Fibroblast of lung (primary cell): ENCODE data around the gene IGSF10. TPM values are rescaled to one million over a fixed set of nuclear protein-coding genes. Genes with fewer than 3 reads are reported as not detected.

Experiments
- DNase-seq, 2 donors: peaks; one replicate each; pipeline versions ENCODE4 v3.0.0 to v3.0.0-alpha.2; 2010; ENCODE audit warnings: low read depth in 2 of 2
- H2AFZ ChIP-seq: 2 replicates; pipeline ENCODE4 v1.5.1; 2012; ENCODE audit warnings: low read length, control low read depth, inconsistent platforms
- H3K27ac ChIP-seq: 2 replicates; pipeline ENCODE4 v1.5.1; 2011; ENCODE audit warnings: low read length, control low read depth; ENCODE audit not compliant: insufficient read depth
- H3K27me3 ChIP-seq: 2 replicates; pipeline ENCODE4 v1.5.1; 2011; ENCODE audit warnings: mild to moderate bottlenecking, low read length; ENCODE audit not compliant: control insufficient read depth, insufficient read depth
- H3K36me3 ChIP-seq: 2 replicates; pipeline ENCODE4 v1.5.1; 2011; ENCODE audit warnings: low read length; ENCODE audit not compliant: control insufficient read depth, insufficient read depth
- H3K4me1 ChIP-seq: 2 replicates; pipeline ENCODE4 v1.5.1; 2011; ENCODE audit warnings: low read length; ENCODE audit not compliant: control insufficient read depth, insufficient read depth; ENCODE audit errors: extremely low read depth
- H3K4me2 ChIP-seq: 2 replicates; pipeline ENCODE4 v1.5.1; 2011; ENCODE audit warnings: low read length, control low read depth; ENCODE audit not compliant: insufficient read depth; ENCODE audit errors: extremely low read depth
- H3K4me3 ChIP-seq, 4 experiments: fragments of 200-600 bp in 1 of 4; sonication (generic) in 1 of 4; replicated peaks in 1 of 4; 2 replicates each; pipeline ENCODE4 v1.5.1; 2011 to 2016; ENCODE audit warnings: low read length in 4 of 4, low read depth in 3 of 4, mild to moderate bottlenecking in 3 of 4, control low read depth in 2 of 4, inconsistent platforms in 1 of 4, mixed read lengths in 1 of 4; ENCODE audit not compliant: insufficient read depth in 1 of 4; ENCODE audit errors: control extremely low read depth in 1 of 4
- H3K79me2 ChIP-seq: 2 replicates; pipeline ENCODE4 v1.5.1; 2012; ENCODE audit warnings: mild to moderate bottlenecking, low read length, inconsistent platforms; ENCODE audit not compliant: control insufficient read depth, insufficient read depth
- H3K9ac ChIP-seq: 2 replicates; pipeline ENCODE4 v1.5.1; 2011; ENCODE audit warnings: mild to moderate bottlenecking, low read length, control low read depth; ENCODE audit not compliant: insufficient read depth
- H3K9me3 ChIP-seq: 2 replicates; pipeline ENCODE4 v1.5.1; 2012; ENCODE audit warnings: low read depth, low read length; ENCODE audit not compliant: control insufficient read depth, insufficient read depth
- H4K20me1 ChIP-seq: 2 replicates; pipeline ENCODE4 v1.5.1; 2011; ENCODE audit warnings: low read length; ENCODE audit not compliant: control insufficient read depth, insufficient read depth; ENCODE audit errors: extremely low read depth
- CTCF ChIP-seq, 2 donors: IDR thresholded peaks in 1 of 2; conservative IDR thresholded peaks in 1 of 2; 1 replicate in 1 of 2; 2 replicates in 1 of 2; pipeline ENCODE4 v1.5.1; 2011 to 2012; ENCODE audit warnings: low read length in 2 of 2, control low read depth in 1 of 2, inconsistent platforms in 1 of 2, low read depth in 1 of 2, mild to moderate bottlenecking in 1 of 2
- EZH2 ChIP-seq: IDR thresholded peaks from 2 replicates; pipeline ENCODE4 v1.5.1; 2012; ENCODE audit warnings: low read length, control low read depth, mild to moderate bottlenecking; ENCODE audit errors: missing control alignments
- polyA plus RNA-seq, 2 donors: library from polyadenylated mRNA; depleted of rRNA in 1 of 2; stranded (reverse) in 1 of 2; unstranded in 1 of 2; fragments of >200 nt; gene quantifications; 2 replicates each; pipeline ENCODE4 v1.2.1, GENCODE V29; 2011 to 2012; ENCODE audit warnings: missing spikeins in 1 of 2
- total RNA-seq: library from RNA; depleted of rRNA; stranded (reverse); fragments of >200 nt; gene quantifications from 2 replicates; pipeline ENCODE4 v1.2.1, GENCODE V29; 2014

Gene IGSF10
- total and polyA plus RNA-seq, 2 donors (not counting 1 experiment from before 2014, with no cell fraction given), result 5.1 to 45.9 TPM

- Histone ChIP-seq H3K4me1 (peaks cover 8% of the 10 kb centered on the region), H3K4me3 (no peak overlapping the region), H3K9ac (no peak overlapping the region), H3K27ac (no peak overlapping the region), H3K27me3 (no peaks in the 10 kb centered on the region), H3K4me2 (no peak overlapping the region), H3K79me2 (no peaks in the 10 kb centered on the region), H4K20me1 (no peaks in the 10 kb centered on the region), H3K9me3 (no peaks in the 10 kb centered on the region), H3K36me3 (no peaks in the 10 kb centered on the region), H2AFZ (peak overlapping the region; percentile 4)
- no peak for TF ChIP-seq EZH2
- no peak for TF ChIP-seq CTCF (conservative IDR thresholded peaks at IDR 0.05 in 1 of 2, IDR thresholded peaks at IDR 0.05 in 1 of 2; ENCODE audit: low read depth in 1 of 2, low read length in 2 of 2)
- DNase-seq, result no peak
Observed at GRCh38 chr3:151436675-151437446, 24.0 kb downstream of the IGSF10 start.

- no peak overlapping the region for H3K9ac ChIP-seq
- H3K79me2 ChIP-seq, result no peaks in the 10 kb centered on the region
- no peak overlapping the region for H2AFZ ChIP-seq
- H3K4me2 ChIP-seq, result peak overlapping the region; percentile 44
- peak; percentile 93 to 94 for DNase-seq
- no peaks in the 10 kb centered on the region for H3K36me3 ChIP-seq
- peak overlapping the region; percentile 60 for H3K27ac ChIP-seq
- peaks cover 8% of the 10 kb centered on the region for H3K4me1 ChIP-seq
- H3K9me3 ChIP-seq, result no peaks in the 10 kb centered on the region
- no peaks in the 10 kb centered on the region for H3K27me3 ChIP-seq
- TF ChIP-seq EZH2 (no peak), CTCF (conservative IDR thresholded peaks at IDR 0.05 in 1 of 2, IDR thresholded peaks at IDR 0.05 in 1 of 2; ENCODE audit: low read depth in 1 of 2, low read length in 2 of 2) (no peak)
- no peaks in the 10 kb centered on the region for H4K20me1 ChIP-seq
- H3K4me3 ChIP-seq, result no peak overlapping the region
Observed at GRCh38 chr3:151434151-151434890, 26.5 kb downstream of the IGSF10 start.

- no peaks in the 10 kb centered on the region for H3K79me2 ChIP-seq
- no peak for DNase-seq
- H3K27ac ChIP-seq, result no peak overlapping the region
- no peak for TF ChIP-seq EZH2
- TF ChIP-seq CTCF (conservative IDR thresholded peaks at IDR 0.05 in 1 of 2, IDR thresholded peaks at IDR 0.05 in 1 of 2; ENCODE audit: low read depth in 1 of 2, low read length in 2 of 2), result no peak
- no peaks in the 10 kb centered on the region for H3K36me3 ChIP-seq
- H3K4me3 ChIP-seq, result no peak overlapping the region
- H3K9ac ChIP-seq, result no peak overlapping the region
- no peaks in the 10 kb centered on the region for H3K9me3 ChIP-seq
- H3K27me3 ChIP-seq, result no peaks in the 10 kb centered on the region
- no peaks in the 10 kb centered on the region for H4K20me1 ChIP-seq
- peaks cover 8% of the 10 kb centered on the region for H3K4me1 ChIP-seq
- no peak overlapping the region for H3K4me2 ChIP-seq
- no peak overlapping the region for H2AFZ ChIP-seq
Observed at GRCh38 chr3:151432616-151433372, 28.1 kb downstream of the IGSF10 start.
